ENCODE results near the gene RPS8.
"Not testable (repeated sequence)": the region's sequence is repeated elsewhere in the genome, so short reads cannot be mapped to it uniquely, and the experiment has no call there.

Gene RPS8

DNA sequence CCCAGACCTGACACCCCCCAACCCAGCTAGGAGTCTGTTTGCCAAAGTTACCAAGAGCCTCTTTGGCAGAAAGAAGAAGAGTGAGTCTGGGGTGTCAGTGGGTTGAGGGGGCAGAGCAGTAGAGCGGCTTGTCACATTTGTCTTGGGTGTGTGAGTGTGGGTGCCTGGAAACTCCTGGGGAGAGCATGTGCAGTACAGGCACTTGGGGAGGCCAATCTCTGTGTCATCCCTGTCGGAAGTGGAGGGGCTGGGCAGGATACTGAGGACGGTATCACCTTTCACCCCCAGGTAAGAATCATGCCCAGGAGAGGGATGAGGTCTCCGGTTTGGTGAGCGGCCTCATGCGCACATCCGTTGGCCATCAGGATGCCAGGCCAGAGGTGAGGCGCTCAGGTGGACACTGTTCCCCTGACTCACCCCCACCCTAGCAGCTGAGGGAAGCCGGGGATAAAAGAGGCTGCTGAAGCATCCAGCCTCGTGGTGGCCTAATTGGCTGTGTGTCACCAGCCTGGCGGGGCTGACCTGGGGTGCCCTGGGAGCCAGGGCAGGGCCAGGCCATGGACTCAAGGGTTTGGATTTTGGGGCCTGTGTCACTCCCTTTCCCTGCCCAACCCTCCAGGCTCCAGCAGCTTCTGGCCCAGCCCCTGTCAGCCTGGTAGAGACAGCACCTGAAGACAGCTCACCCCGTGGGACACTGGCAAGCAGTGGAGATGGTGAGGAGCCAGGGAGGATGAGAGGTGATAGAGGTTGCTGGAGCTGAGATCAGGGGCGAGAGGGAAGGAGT is 28.2 kb downstream of the RPS8 start:
- DNase-seq, result peak; percentile 21

DNA sequence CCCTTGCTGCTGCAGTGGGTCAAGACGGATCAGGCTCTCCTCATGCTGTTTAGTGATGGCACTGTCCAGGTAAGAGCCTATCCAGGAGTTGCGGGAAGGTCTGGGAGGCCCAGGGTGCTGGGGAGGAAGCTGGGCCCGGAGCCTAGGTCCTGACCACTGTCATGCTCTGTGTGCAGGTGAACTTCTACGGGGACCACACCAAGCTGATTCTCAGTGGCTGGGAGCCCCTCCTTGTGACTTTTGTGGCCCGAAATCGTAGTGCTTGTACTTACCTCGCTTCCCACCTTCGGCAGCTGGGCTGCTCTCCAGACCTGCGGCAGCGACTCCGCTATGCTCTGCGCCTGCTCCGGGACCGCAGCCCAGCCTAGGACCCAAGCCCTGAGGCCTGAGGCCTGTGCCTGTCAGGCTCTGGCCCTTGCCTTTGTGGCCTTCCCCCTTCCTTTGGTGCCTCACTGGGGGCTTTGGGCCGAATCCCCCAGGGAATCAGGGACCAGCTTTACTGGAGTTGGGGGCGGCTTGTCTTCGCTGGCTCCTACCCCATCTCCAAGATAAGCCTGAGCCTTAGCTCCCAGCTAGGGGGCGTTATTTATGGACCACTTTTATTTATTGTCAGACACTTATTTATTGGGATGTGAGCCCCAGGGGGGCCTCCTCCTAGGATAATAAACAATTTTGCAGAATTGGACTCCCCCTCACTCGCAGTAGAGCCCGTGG is 30.1 kb downstream of the RPS8 start:
- no peak for DNase-seq

DNA sequence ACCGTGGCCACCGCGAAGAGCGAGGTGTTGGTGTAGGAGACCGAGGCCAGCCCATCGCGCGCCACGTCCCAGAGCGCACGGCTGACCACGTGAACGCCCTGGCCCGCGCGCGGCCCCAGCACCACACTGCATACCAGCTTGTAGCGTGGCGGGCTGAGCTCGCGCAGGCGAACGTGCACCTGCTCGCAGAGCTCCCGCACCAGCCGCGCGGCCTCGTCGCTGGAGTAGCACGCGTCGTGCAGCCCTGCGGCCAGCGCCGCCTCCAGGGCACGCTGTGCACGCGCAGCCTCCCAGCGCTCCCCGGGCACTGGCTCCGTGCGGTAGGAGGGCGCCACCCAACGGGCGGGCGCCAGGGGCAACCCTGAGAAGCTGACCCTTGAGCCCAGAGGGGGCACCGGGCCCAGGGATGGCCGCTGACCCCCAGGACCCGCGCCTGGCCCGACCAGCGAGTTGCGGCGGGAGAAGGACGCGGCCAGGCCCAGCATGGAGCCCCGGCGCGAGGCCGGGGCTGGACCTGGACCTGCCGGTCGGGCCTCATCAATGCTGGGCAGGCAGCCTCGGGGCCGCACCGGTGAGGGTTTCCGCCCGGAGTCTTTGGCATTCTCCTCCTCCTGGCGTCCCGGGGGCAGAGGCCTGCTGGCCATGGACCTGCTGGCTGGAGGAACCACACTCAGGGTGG is 30.8 kb downstream of the RPS8 start:
- DNase-seq, result no peak

DNA sequence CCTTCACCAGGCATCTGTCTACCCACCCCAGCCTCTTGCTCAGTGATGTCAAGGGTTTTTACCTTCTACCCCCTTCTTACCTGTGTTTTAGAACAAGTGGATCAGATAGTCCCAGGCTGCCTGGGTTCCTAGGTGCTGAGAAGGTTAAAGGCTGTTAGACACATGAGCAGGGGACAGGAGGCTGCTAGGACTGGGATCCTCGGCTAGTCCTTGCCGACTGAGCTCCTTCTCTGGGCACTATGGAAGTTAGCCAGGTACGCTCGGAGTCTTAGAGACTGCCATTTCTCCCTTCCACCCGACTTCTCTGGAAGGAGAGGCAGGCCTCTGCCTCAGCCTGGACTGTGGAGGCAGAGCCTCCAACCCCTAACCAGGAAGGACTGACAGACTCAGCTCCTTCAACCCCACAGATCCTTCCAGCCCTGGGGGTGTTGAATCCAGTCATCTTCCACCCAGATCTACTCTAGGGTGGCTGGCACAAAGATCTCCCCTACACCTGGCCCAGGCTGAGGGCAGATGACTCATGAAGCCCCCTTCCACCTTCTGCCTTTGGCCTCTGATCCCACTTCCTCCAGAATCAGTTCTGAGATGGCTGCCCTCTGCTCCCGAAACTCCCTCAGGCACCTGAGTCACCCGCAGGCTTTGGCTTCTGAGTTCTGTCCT is 31.5 kb downstream of the RPS8 start, which contains the start of gene DYNLT4:
Gene DYNLT4 (minus strand): TSS at position 648 of the 660 bp plus-strand sequence. CDS start 683 bp downstream, outside the sequence.
- no peak for DNase-seq

DNA sequence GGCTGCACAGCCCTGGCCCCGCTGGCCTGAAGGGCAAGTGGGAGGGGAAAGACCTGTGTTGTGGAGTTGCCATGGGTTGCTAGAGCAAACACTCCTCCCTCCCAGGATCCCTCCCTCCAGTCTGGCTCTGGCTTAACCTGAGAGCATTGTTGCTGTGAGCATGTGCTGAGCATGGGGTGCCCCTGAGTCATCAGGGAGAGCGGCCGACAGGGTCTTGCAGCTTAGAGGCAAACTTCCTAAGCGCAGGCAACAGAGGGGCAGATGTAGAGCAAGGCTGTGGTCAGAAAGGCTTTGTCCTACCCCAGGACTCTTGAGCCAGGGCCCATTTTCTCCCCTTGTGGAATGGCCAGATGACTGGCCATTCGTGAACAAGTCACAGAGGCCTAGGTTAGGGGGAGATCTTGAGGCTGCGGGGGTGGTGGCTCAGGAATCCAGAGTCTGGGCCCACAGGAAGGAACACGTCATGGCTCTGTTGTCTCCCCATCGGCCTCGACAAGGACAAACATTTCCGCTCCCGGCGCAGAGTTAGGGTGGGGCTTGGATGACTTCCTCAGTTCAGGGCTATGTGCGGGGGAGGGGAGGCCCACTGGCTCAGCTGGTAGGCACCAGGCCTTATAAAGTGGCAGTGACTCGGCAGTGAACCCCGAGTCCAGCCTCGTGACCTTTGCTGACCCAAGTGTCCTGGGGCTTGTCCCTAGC is 32.2 kb downstream of the RPS8 start:
- DNase-seq, result peak; percentile 96

DNA sequence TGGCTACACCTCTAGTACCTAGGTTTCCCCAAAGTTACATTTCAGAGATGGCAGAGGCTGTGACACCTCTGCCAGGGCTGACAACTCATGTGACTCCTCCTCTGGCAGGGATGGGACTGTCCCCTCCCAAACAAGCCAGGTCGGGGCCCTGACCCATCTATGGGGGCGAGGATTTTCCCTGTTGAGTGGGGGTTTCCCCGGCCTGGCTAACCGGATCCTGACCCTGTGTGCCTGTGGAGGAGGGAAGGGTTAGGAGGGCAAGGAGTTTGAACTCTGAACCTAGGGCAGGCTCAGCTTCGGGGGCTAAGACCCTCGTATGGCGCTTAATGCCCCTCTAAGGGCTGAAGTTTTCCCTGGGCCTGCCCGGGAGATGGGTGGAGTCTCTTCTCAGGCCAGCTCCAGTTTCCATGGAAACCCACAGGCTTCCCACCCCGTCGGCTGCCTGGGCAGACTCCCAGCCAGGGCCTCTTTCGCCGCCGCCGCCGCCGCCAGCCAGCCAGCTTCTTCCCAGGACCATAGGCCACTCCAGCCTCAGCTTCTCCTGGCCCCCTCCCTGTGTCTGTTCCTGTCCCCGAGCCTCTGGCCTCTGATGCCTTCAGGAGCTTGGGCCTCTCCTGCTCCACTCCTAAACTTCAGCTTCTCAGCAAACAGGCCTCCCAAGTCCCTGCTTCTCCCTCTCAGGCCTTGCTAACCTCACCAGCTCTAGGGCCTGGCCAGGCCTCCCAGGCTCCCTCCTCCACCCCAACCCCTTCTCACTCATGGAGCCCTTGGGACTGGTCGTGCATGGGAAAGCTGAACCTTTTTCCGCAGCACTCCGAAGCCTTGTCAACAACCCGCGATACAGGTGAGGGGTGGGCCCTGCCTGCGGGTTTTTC is 33.0 kb downstream of the RPS8 start, which contains the start of gene BTBD19:
Gene BTBD19 (plus strand): TSS at position 461 of the 875 bp plus-strand sequence. CDS start 298 bp downstream, at position 759.
- DNase-seq, result peak; percentile 75

DNA sequence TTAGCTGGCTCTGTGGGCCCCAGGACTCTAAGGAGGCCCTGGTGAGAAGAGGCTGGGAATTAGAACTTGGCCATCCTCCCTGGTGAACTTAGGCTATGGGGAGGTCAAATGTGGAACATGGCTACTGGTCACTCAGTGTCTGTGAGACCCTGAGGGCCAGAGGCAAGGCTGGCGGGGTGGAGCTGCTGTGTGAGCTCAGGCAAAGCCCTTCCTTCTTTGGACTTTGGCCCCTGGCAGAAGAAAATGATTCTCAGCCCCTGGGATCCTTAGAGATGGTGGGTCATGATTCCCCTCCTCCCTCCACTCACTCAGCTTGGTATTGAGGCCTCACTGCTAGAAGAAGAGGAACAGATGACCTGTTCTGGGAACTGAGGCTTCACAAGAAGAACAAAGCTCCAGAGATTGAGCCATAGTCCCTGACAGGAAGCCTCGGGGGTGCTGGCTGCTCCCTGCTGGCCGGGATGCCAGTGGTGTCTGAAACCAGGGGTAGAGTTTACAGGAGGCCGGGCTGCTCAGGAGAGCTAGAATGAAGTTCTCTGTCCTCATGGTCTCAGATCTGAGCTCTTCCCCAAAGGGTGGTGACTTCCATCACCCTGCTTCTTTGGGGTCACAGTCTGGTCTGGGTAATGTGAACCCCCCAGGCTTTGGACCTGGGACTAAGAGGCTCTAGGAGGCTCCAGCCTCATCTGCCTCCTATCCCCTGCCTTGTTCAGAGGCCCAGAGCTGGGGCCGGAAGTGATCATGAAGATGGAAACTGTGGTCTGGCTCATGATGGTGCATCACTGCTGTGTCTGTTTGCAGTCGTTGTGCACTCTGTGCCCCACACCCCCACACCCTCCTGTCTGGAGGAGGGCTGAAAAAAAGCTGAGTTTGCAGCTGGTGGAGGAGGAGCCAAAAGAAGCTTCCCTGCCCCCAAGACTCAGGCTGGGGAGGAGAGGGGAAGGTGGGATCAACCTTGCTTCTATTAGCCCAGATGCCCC is 33.9 kb downstream of the RPS8 start:
- no peak for DNase-seq

DNA sequence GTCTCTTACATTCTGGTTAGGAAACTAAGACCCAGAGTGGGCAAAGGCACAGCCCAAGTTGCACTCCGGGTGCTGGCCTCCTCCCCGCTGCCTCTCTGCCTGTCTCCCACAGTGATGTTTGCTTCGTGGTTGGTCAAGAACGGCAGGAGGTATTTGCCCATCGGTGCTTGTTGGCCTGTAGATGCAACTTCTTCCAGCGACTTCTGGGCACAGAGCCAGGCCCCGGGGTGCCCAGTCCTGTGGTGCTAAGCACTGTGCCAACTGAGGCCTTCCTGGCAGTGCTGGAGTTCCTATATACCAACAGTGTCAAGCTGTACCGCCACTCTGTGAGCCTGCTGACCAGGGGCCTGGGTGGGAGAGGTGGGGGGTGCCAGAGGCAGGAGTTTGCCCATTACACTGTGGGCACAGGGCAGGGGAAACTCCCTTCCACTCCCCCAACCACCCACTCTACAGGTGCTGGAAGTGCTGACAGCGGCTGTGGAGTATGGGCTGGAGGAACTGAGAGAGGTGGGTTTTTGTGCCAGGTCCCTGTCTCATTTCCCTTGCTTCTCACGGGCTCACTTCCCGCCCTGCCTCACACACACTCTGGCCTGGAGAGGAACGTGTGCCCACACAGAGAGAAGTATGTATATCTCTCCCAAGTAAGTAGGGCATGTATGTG is 34.9 kb downstream of the RPS8 start:
- peak; percentile 52 for DNase-seq

DNA sequence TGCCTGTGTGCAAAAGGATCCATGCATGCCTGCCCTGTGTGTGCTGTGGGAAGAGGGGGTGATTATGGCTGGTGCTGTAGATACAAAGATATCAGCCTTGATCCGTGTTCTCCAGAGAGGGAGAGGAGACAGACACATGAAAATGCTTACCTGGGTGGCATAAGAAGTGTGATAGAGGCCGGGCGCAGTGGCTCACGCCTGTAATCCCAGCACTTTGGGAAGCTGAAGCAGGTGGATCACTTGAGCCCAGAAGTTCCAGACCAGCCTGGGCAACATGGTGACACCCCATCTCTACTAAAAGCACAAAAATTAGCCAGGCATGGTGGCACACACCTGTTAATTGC is 35.4 kb downstream of the RPS8 start:
- not testable (repeated sequence) for DNase-seq

DNA sequence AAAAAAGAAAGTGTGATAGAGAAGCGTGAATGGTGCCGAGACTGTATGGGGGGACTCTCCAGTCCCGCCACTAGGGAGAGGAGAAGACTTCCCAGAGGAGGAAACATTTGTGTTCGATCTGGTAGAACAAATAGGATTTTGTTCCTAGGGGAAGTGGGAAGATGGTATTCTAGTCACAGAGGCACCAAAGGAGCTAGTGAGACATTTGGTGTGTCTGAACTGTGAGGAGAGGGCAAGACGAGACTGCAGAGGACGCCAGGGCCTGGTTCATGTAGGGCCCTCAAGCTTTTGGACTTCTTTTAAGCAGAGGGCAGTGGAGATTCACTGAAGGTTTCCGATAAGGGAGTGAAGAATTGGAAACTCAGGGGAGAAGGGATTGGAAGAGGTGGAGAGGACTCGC is 35.9 kb downstream of the RPS8 start:
- no peak for DNase-seq

GRCh38 chr1:44812822-44813543 is 37.6 kb downstream of the RPS8 start:
- DNase-seq, result no peak

- not testable (repeated sequence) for DNase-seq
Observed at GRCh38 chr1:44815926-44816325, 40.6 kb downstream of the RPS8 start.

GRCh38 chr1:44817307-44817706 is 42.0 kb downstream of the RPS8 start:
- DNase-seq, result no peak

DNA sequence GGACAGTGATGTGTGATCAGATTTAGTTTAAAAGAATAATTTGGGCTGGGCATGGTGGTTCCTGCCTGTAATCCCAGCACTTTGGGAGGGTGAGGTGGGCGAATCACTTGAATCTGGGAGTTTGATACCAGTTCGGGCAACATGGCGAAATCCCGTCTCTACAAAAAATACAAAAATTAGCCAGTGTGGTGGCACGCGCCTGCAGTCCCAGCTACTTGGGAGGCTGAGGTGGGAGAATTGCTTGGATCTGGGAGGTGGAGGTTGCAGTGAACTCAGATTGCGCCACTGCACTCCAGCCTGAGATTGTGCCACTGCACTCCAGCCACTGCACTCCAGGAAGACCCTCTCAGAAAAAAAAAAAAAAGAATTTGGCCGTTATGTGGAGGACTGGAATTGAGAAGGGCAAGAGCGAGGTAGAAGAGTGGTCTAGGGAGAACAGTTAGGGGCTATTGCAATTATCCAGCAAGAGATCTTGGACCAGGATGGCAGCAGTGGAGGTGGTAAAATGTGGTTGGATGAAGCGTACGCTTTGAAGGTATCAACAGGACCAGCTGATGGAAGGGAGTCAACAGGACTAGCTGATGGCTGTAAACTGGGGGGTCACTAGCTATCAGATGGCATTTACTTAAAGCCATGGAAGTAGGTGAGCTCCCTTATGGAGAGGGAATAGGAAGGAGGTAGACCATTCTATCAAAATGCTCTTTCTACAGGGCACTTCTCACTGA is 42.6 kb downstream of the RPS8 start:
- DNase-seq, result no peak

GRCh38 chr1:44819196-44819607 is 43.9 kb downstream of the RPS8 start:
- DNase-seq, result peak; percentile 85

GRCh38 chr1:44819608-44820327 is 44.4 kb downstream of the RPS8 start:
- DNase-seq, result peak; percentile 91

Measured in T1000 (cell line).